Lung (tissue), 12 donors: Measurements from ENCODE around the gene RGS7. TPM values are rescaled to one million over a fixed set of nuclear protein-coding genes. Genes with fewer than 3 reads are reported as not detected.

Source experiments
- ATAC-seq: fragments of 200-7000 bp; cut with Tn5 transposase; one replicate; pipeline ENCODE4 v1.9.1; 2020; ENCODE audit warnings: moderate number of reproducible peaks; ENCODE audit not compliant: insufficient read depth, low FRiP score
- DNase-seq, 3 donors: peaks; one replicate each; pipeline ENCODE4 v3.0.0-alpha.2; 2013 to 2017
- H3K27ac ChIP-seq, 2 donors: one replicate each; pipeline ENCODE4 v1.5.1; 2013; ENCODE audit warnings: mild to moderate bottlenecking in 2 of 2, moderate library complexity in 2 of 2, control low read depth in 1 of 2, inconsistent platforms in 1 of 2, low read depth in 1 of 2, low read length in 1 of 2
- H3K27me3 ChIP-seq, 3 donors: one replicate each; pipeline ENCODE4 v1.5.1; 2013; ENCODE audit warnings: low read length in 2 of 3; ENCODE audit not compliant: control insufficient read depth in 3 of 3, insufficient read depth in 3 of 3
- H3K36me3 ChIP-seq, 4 donors: one replicate each; pipeline ENCODE4 v1.5.1; 2013; ENCODE audit warnings: low read length in 4 of 4, mild to moderate bottlenecking in 1 of 4, moderate library complexity in 1 of 4; ENCODE audit not compliant: control insufficient read depth in 4 of 4, insufficient read depth in 4 of 4
- H3K4me1 ChIP-seq, 5 donors: one replicate each; pipeline ENCODE4 v1.5.1; 2013; ENCODE audit warnings: low read length in 5 of 5, mild to moderate bottlenecking in 2 of 5, moderate library complexity in 1 of 5; ENCODE audit not compliant: control insufficient read depth in 5 of 5, insufficient read depth in 5 of 5
- H3K4me3 ChIP-seq: one replicate; pipeline ENCODE4 v1.5.1; 2013; ENCODE audit warnings: mild to moderate bottlenecking, control low read depth, moderate library complexity
- H3K9ac ChIP-seq, 2 donors: one replicate each; pipeline ENCODE4 v1.5.1; 2013; ENCODE audit warnings: low read length in 2 of 2, control low read depth in 1 of 2; ENCODE audit not compliant: insufficient read depth in 1 of 2
- H3K9me3 ChIP-seq, 4 donors: one replicate each; pipeline ENCODE4 v1.5.1; 2013; ENCODE audit warnings: low read length in 3 of 4, mild to moderate bottlenecking in 1 of 4, moderate library complexity in 1 of 4; ENCODE audit not compliant: control insufficient read depth in 4 of 4, insufficient read depth in 3 of 4
- WGBS, 2 donors: extraction: QIAGEN DNeasy Blood & Tissue Kit; methylation state at CpG; one replicate each; pipeline ENCODE4 v1.1.7; 2013; 5-methylcytosine and 5-hydroxymethylcytosine counted together
- polyA plus RNA-seq, 2 donors: library from polyadenylated mRNA; stranded (reverse); fragments of 200-250 nt; gene quantifications; one replicate each; pipeline ENCODE4 v1.2.1, GENCODE V29; 2013
- total RNA-seq, 2 donors: library from RNA; depleted of rRNA in 1 of 2; stranded (reverse); fragments of >200 nt in 1 of 2; gene quantifications; one replicate each; pipeline ENCODE4 v1.2.1, GENCODE V29; 2014 to 2021
- TF ChIP-seq, protein P1 (sequence below): IDR thresholded peaks from 2 replicates; pipeline ENCODE4 v1.5.1; 2012; ENCODE audit warnings: mild to moderate bottlenecking; ENCODE audit errors: control extremely low read depth, extremely low read depth
- donor health status: control.
- donor health status: control.
- donor health status: Bipolar disorder and iron deficiency.
- donor health status: healthy.
- donor health status: DM: yes; HTN: yes; CAD: no.

Gene RGS7
- total and polyA plus RNA-seq, 4 donors, result 0.06 to 0.25 (median 0.08) TPM; not detected in 1

DNA sequence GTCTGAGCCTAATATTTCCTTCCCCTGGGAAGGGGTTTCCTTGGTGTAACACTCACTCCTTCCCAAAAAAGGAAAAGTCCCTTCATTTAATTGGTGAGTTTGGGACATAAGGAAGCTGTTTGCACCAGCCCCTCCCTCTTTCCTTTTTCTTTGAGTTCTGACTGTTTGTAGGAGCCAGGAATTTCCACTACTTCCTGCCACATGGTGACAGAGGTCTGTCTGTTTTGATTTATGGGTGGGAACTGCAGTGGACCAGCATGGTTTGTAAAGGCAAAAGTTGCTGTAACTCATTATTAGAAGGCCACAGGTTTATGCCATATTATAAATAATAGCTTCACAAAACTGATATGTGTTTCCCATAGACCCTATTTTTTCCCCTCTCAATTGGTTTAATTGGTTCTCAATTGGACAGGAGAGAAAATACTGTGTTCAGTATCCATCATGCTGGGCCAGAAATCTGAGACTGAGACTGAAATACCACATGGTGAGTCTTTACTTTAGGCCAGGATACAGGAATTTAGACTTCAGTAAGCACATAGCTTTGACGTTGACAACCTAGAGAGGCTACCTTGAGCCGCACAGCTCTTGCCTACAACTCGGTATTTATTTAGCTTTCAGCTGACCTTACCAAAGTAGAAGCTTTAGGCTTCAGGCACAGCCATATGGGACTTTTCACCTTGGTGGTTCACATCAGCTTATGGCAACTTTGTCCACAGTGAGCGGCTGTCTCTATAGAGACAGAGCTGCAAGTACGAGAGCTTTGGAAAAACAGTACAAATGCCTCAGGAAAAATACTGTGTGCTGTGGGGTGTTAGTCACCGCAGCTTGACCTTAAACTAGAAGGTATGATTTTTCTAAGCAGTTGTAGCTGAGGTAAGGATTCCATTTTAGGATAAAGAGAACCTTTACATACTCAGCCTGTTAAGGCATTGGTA is 40.0 kb upstream of the RGS7 start:
- Histone ChIP-seq H3K4me1 (no peaks in the 10 kb centered on the region), H3K27ac (no peak overlapping the region), H3K9me3 (no peaks in the 10 kb centered on the region), H3K36me3 (no peaks in the 10 kb centered on the region), H3K9ac (no peak overlapping the region), H3K4me3 (no peak overlapping the region), H3K27me3 (no peaks in the 10 kb centered on the region)
- DNase-seq, result peak in 1 of 3 donors; percentile 2
- TF ChIP-seq, protein P1, sequence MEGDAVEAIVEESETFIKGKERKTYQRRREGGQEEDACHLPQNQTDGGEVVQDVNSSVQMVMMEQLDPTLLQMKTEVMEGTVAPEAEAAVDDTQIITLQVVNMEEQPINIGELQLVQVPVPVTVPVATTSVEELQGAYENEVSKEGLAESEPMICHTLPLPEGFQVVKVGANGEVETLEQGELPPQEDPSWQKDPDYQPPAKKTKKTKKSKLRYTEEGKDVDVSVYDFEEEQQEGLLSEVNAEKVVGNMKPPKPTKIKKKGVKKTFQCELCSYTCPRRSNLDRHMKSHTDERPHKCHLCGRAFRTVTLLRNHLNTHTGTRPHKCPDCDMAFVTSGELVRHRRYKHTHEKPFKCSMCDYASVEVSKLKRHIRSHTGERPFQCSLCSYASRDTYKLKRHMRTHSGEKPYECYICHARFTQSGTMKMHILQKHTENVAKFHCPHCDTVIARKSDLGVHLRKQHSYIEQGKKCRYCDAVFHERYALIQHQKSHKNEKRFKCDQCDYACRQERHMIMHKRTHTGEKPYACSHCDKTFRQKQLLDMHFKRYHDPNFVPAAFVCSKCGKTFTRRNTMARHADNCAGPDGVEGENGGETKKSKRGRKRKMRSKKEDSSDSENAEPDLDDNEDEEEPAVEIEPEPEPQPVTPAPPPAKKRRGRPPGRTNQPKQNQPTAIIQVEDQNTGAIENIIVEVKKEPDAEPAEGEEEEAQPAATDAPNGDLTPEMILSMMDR, result no peak
- WGBS, 2 donors, result 65 to 77% methylated on average over 6 of the region's 6 CpGs
- no peak for ATAC-seq

GRCh38 chr1:241391926-241392710 is 35.1 kb upstream of the RGS7 start:
- TF ChIP-seq, protein P1, result no peak
- DNase-seq, result no peak
- no peak for ATAC-seq
- no peak overlapping the region for H3K4me3 ChIP-seq
- WGBS, 2 donors, result 55 to 58% methylated on average over 5 of the region's 5 CpGs
- H3K9ac ChIP-seq, result no peak overlapping the region
- H3K27ac ChIP-seq, result no peak overlapping the region
- no peaks in the 10 kb centered on the region for H3K27me3 ChIP-seq
- no peaks in the 10 kb centered on the region for H3K9me3 ChIP-seq
- H3K36me3 ChIP-seq, result no peaks in the 10 kb centered on the region
- no peaks in the 10 kb centered on the region for H3K4me1 ChIP-seq

DNA sequence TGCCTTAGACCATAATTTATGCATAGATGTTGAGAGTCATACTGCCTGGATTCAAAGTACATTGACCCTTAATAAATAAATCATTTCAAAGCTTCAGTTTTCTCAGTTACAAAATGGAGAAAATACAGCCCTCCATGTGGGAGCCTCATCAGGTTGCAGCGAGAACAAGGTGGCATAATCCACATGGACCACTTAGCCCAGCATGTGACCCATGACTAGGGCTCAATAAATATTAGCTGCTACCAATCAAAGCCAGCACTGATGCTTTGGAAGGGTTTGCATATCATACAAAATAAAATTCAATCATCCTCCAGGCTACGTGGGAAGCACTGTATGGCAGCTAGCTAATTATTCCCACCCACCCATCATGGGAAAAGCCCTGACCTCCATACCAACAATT is 33.5 kb upstream of the RGS7 start:
- Histone ChIP-seq H3K36me3 (no peaks in the 10 kb centered on the region), H3K9ac (no peak overlapping the region), H3K4me3 (no peak overlapping the region), H3K27ac (no peak overlapping the region), H3K27me3 (no peaks in the 10 kb centered on the region), H3K4me1 (no peaks in the 10 kb centered on the region), H3K9me3 (no peaks in the 10 kb centered on the region)
- ATAC-seq (no peak), DNase-seq (no peak)
- 82 to 88% methylated on average over 2 of the region's 2 CpGs for WGBS, 2 donors
- TF ChIP-seq, protein P1, result no peak
